ENCODE measurements around the gene ZNF787. TPM values are rescaled to one million over a fixed set of nuclear protein-coding genes. Genes with fewer than 3 reads are reported as not detected.

Gene ZNF787
- total and polyA plus RNA-seq, 2 of the 4 experiments (the other 2 are of a cell fraction): 4.8 to 11.2 TPM

DNA sequence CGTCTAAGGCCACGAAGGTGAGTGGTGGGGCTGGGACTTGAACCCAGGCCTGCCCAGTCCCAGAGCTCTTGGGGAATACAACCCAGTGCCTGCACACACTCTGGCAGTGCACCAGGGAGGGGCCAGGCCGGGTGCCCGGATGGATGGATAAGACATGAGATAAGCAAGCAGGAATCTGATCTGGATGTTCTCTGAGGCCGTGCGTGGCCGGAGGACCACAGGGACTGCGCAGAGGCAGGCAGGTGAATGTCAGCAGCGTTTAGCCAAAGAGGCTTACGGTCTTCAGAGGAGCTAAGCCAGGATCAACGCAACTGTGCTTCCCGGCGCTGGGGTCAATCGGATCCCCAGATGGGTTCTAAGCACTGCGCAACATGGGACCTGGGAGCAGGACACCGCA, 1.5 kb downstream of the ZNF787 start:
- no peaks in the 10 kb centered on the region for H3K27me3 ChIP-seq (ENCODE audit: control insufficient read depth, insufficient read depth, low read length)
- no peak overlapping the region; the same call in 1 of the 2 replicates for H4K5ac ChIP-seq (ENCODE audit: low read depth, low read length)
- no peak overlapping the region; the same call in 1 of the 2 replicates for H3K14ac ChIP-seq (replicated peaks; ENCODE audit: low read depth, low read length)
- peaks cover 0 to 34% of the 10 kb centered on the region in 2 experiments; a peak in 2 of 4 replicates for H3K79me1 ChIP-seq (ENCODE audit: low read depth in 1 of 2, low read length in 2 of 2)
- dilution Hi-C loops (cut with HindIII; ENCODE audit: low sequenced_read_pairs, unreplicated experiment) (no loop called here), intact Hi-C loops (cut with micrococcal nuclease) (no loop called here), in situ Hi-C loops (cut with MboI; ENCODE audit: low sequenced_read_pairs) (no loop called here)
- no peak for ATAC-seq (ENCODE audit: low read depth)
- H4K91ac ChIP-seq (ENCODE audit: insufficient read depth, low read depth, low read length): peak overlapping the region; percentile 91; the same call in 1 of the 2 replicates
- TF ChIP-seq BHLHE40 (IDR thresholded peaks at IDR 0.05; ENCODE audit: low read depth, low read length): no peak
- TF ChIP-seq MAZ (IDR thresholded peaks at IDR 0.05; ENCODE audit: borderline replicate concordance, low read depth, low read length): peak; percentile 12; the same call in 1 of the 2 replicates
- TF ChIP-seq POLR2A (IDR thresholded peaks at IDR 0.05; ENCODE audit: low read depth, low read length): no peak
- no peak for TF ChIP-seq CHD1 (IDR thresholded peaks at IDR 0.05; ENCODE audit: low read depth, low read length)
- no peak for TF ChIP-seq SMC3 (IDR thresholded peaks at IDR 0.05; ENCODE audit: low read depth, low read length)
- WGBS, 2 experiments (ENCODE audit: extremely low coverage in 2 of 2, insufficient read length in 1 of 2): 48% methylated on average over 12 of the region's 16 CpGs; no CpG with 5 or more reads in 1 of the 2 experiments
- H2BK120ac ChIP-seq (ENCODE audit: low read depth, low read length): peak overlapping the region; percentile 5; the same call in 1 of the 2 replicates
- H3K9me1 ChIP-seq (ENCODE audit: insufficient read depth, low read length): peaks cover 17% of the 10 kb centered on the region
- H2BK5ac ChIP-seq (ENCODE audit: low read depth, low read length, poor library complexity, severe bottlenecking): peak overlapping the region; percentile 92
- peak overlapping the region; percentile 82 to 94 for H4K8ac ChIP-seq (ENCODE audit: low read depth in 2 of 2, low read length in 2 of 2)
- H3K4me3 ChIP-seq (ENCODE audit: insufficient read depth, low read depth, low read length): peak overlapping the region; percentile 89
- peaks cover 58% of the 10 kb centered on the region for H4K20me1 ChIP-seq (ENCODE audit: insufficient read depth, low read length)
- peak overlapping the region; percentile 97 for H3K9ac ChIP-seq (ENCODE audit: low read depth, low read length)
- H3K4ac ChIP-seq (ENCODE audit: low read depth, low read length): peak overlapping the region; percentile 86
- peak overlapping the region; percentile 100 for H2AK9ac ChIP-seq (replicated peaks; ENCODE audit: low read depth, low read length, poor library complexity)
- peak overlapping the region; percentile 88 for H3K4me2 ChIP-seq (ENCODE audit: low read depth, low read length)
- no peak overlapping the region for H2BK15ac ChIP-seq (ENCODE audit: low read depth, low read length)
- H3K4me1 ChIP-seq (ENCODE audit: control insufficient read depth, insufficient read depth, low read length): peaks cover 15% of the 10 kb centered on the region
- peak overlapping the region; percentile 96 for H2AK5ac ChIP-seq (ENCODE audit: low read depth, low read length)
- H3K56ac ChIP-seq (ENCODE audit: extremely low read depth, insufficient read depth, low read length): peak overlapping the region; percentile 80
- peak overlapping the region; percentile 99 for H3K27ac ChIP-seq (ENCODE audit: insufficient read depth, low read length)
- no peak overlapping the region for H3K18ac ChIP-seq (ENCODE audit: low read depth, low read length)
- DNase-seq: peak; percentile 44
- H3K36me3 ChIP-seq (ENCODE audit: control insufficient read depth, insufficient read depth, low read length): peaks cover 9% of the 10 kb centered on the region; the same call in 1 of the 2 replicates
- H3K23ac ChIP-seq (ENCODE audit: low read depth, low read length): no peak overlapping the region
- ChIA-PET CTCF (interaction anchor here (0.7 kb wide), 1 partner anchor 8 kb away, joined by 3 read pairs; no protein-coding TSS in a partner anchor), POLR2A (ENCODE audit: unreplicated experiment) (interaction anchor here (0.8 kb wide), 1 partner anchor 34 kb away, joined by 4 read pairs; no protein-coding TSS in a partner anchor)
- no peaks in the 10 kb centered on the region for H3K9me3 ChIP-seq (ENCODE audit: control insufficient read depth, insufficient read depth, low read length)
- H2AFZ ChIP-seq (replicated peaks; ENCODE audit: low read length, poor library complexity): peak overlapping the region; percentile 94
- no peak overlapping the region for H2BK20ac ChIP-seq (ENCODE audit: low read depth, low read length)
- BruUV-seq (replicated peaks): TSS peak; percentile 26

Measured in IMR-90 (cell line).